Activated T-helper 1 cell treated with anti-CD3 and anti-CD28 coated beads, Interleukin-2, amount 50 U/mL, for 16 hours (primary cell): ENCODE data around the gene TPGS1.

Source experiments
- DNase-seq, 2 donors: peaks; one replicate each; pipeline ENCODE4 v3.0.0-alpha.2; 2020; ENCODE audit warnings: low read depth in 1 of 2, low spot score in 1 of 2

Gene TPGS1

DNA sequence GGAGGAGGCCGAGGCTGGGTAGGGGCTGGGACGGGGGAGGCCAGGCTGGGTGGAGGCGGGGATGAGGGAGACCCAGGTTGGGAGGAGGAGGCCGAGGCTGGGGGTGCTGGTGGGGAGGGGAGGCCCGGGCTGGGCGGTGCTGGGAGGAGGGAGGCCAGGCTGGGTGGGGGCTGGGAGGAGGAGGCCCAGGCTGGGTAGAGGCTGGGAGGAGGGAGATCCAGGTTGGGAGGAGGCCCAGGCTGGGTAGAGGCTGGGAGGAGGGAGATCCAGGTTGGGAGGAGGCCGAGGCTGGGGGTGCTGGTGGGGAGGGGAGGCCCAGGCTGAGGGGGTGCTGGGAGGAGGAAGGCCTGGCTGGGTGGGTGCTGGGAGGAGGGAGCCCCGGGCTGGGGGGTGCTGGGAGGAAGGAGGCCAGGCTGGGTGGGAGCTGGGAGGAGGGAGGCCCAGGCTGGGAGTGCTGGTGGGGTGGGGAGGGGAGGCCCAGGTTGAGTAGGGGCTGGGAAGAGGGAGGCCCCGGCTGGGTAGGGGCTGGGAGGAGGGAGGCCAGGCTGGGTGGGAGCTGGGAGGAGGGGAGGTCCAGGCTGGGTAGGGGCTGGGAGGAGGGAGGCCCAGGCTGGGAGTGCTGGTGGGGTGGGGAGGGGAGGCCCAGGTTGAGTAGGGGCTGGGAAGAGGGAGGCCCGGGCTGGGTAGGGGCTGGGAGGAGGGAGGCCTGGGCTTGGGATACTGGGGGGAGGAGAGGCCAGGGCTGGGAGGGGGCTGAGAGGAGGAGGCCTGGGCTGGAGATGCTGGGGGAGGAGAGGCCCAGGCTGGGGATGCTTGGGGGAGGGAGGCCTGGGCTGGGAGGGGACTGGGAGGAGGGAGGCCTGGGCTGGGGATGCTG lies 10.7 kb downstream of the TPGS1 start:
- DNase-seq, result no peak

- DNase-seq, result peak; percentile 32 to 39
Observed at GRCh38 chr19:518598-519231, 11.4 kb downstream of the TPGS1 start.

DNA sequence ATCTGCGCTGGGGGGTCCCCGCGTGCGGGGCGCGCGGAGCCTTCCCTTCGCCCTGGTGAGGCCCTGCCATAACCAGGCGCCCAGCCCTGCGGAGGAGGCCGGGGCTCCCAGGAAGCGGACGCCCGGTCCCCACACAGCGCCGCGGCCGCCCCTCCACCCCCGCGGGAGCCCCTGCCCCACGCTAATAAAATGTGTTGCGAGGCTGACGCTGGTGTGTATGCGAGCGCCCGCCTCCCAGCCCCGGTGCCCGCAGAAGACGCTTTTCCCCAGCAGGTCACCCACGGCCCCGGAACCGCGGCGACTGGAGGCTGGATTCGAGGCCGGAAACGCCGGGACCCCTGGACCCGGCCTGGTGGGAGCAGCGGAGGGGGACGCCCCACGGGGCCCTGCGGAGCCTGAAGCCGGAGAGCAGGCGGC lies 12.2 kb downstream of the TPGS1 start:
- DNase-seq, result no peak

DNA sequence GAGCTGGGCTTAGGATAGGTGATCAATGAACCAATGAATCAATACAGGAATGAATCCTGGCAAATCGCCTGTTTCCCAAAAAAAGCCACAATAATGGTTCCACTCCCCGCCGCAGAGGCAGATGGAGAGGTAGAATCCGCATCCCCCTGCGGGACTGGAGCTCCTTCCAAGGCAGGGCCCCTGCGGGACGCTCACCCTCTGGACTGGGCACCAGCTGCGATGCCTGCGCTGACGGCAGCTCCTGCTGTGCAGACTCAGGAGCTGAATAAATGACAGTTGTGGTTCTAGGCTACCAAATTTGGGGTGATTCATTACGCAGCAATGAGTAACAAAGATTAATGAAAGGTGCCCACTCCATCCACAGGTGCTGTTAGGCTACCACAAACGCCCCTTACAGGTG lies 15.4 kb downstream of the TPGS1 start:
- no peak for DNase-seq

- DNase-seq, result no peak
Observed at GRCh38 chr19:524062-524674, 16.9 kb downstream of the TPGS1 start.

- DNase-seq, result no peak
Observed at GRCh38 chr19:525029-525428, 17.7 kb downstream of the TPGS1 start.

DNA sequence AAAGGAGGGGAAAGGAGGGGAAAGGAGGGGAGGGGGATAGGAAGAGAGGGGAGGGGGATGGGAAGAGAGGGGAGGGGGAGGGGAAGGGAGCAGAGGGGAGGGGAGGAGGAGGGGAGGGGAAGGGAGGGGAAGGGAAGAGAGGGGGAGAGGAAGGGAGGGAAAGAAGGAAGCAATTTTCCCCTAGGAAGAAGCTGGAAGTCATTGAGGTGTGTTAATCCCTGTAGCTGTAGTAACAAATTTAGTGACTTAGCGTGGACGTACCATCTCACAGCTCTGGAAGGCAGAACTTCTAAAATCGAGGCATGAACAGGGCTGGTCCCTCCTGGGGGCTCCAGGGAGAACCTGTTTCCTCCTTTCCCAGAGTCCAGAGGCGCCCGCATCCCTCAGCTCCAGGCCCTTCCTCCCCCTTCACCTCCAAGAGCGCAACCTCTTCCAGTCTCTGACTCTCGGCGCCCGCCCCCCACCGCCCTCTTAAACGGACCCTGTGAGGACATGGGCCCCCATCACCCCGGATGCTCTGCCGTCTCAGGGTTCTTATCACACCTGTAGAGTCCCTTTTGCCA lies 18.6 kb downstream of the TPGS1 start:
- no peak for DNase-seq

DNA sequence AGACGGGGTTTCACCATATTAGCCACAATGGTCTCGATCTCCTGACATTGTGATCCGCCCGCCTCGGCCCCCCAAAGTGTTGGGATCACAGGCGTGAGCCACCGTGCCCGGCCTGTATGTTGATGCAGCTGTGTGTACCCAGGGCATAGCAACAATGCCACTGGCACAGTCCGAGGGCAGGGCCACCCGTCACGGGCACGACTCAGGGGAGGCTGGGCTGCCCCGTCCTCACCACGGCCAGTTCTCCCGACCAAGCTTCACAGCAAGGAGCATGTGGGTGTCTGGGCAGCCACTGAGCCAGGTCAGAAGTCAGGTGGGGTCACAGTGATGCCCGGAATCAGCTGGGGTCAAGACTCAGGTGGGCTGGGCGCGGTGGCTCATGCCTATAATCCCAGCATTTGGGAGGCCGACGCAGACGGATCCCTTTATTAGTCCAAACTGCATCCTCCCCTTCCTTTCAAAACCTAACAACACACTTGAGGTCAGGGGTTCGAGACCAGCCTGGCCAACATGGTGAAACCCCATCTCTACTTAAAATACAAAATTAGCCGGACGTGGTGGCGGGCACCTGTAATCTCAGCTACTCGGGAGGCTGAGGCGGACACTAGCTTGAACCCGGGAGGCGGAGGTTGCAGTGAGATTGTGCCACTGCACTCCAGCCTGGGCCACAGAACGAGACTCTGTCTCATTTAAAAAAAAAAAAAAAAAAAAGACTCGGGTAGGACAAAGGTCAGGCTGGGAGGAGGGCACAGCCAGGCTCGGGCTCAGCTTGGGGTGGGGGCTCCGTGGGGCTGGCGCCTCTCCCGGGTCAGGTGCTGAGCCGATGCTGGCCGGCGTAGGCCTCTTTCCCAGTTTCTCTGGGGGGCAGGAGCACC lies 23.1 kb downstream of the TPGS1 start:
- DNase-seq, result no peak

DNA sequence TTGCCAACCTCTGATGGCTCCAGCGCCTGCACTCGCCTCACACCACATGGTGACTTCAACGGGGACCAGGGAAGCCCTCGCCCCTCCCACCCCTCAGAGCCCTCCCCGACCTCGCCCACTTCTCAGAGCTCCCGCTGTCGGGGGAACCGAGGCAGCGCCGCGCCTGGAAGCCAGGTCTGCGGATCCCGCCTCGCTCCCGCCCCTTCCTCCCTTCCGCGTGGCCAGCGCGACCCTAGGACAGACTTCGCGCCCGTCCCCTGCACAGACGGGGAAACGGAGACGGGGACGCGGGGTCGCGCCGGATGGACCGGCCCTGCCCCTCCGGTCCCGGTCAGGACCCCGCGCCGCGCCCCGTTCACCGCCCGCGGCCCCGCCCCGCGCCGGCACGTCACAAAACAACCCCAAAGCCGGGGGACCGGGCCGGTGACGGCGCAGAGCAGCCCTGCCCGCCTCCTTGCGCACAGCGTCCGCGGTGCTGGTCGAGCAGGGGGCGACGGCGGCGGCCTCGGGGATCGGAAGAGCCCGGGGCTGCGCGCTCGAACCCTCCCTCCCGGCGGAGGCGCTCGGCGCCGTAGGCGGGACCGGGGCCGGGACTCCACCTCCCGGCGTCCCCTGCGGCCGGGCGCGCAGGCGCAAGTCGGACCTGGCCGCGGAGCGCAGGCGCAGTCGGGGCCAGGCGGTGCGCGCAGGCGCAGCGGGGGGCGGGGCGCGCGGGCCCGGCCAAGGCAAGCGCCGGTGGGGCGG lies 23.9 kb downstream of the TPGS1 start:
- peak; percentile 69 to 80 for DNase-seq

GRCh38 chr19:531753-532560 lies 24.7 kb downstream of the TPGS1 start, which contains the start of gene CDC34:
Gene CDC34 (plus strand): TSS chr19:531760. CDS start chr19:531932, 172 bp downstream.
- no peak for DNase-seq

GRCh38 chr19:532561-533363 lies 25.5 kb downstream of the TPGS1 start:
- DNase-seq, result peak in 1 of 2 donors; percentile 22

GRCh38 chr19:533364-534058 lies 26.2 kb downstream of the TPGS1 start:
- no peak for DNase-seq

DNA sequence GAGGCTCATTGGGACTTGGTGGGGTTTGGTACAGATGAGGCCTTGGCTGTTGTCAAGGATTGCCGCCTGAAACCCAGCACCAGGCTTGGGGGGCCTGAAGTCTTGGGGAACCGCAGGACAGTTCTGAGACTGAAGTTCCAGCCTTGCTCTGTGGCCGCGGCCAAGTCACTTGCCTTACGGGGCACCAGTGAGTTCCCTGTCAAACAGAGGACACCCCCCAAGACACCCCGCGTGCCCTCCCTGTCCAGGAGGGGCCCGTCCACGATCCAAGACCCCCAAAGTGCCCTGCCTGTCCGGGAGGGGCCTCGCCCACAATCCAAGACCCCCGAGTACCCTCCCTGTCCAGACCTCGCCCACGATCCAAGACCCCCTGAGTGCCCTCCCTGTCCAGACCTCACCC lies 26.8 kb downstream of the TPGS1 start:
- no peak for DNase-seq

- no peak for DNase-seq
Observed at GRCh38 chr19:535017-535835, 27.9 kb downstream of the TPGS1 start.

- DNase-seq, result no peak
Observed at GRCh38 chr19:536031-536880, 29.0 kb downstream of the TPGS1 start.

DNA sequence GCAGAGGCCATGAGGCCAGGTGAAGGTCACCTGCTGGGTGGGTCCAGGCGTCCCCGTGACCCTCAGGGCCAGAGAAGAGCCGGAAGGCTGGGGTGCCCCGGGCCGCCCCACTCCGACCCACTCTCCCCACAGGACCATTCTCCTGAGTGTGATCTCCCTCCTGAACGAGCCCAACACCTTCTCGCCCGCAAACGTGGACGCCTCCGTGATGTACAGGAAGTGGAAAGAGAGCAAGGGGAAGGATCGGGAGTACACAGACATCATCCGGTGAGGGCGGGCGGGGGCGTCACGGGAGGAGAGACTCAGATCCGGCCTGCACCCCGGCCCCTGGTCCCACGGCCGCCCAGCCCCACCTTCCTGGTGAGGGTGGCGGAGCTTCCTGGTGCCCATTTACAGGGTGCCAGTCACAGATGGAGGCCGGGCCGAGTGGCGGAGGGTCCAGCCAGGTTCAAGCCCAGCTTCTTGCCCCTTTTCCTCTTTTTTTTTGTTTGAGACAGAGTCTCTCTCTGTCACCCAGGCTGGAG lies 29.6 kb downstream of the TPGS1 start:
- no peak for DNase-seq
